Coronary artery (tissue), 2 donors: ENCODE results near the gene TRIM13.

Source experiments
- DNase-seq: peaks from one replicate; pipeline ENCODE4 v3.0.0-alpha.2; 2017; ENCODE audit warnings: low spot score
- H3K27ac ChIP-seq, 2 donors: fragments of 200-600 bp; sonication (generic); one replicate each; pipeline ENCODE4 v1.5.1; 2016 to 2019
- H3K4me3 ChIP-seq: fragments of 200-600 bp; sonication (generic); 2 replicates; pipeline ENCODE4 v1.5.1; 2016; ENCODE audit warnings: mild to moderate bottlenecking, moderate library complexity
- CTCF ChIP-seq: fragments of 200-600 bp; sonication (generic); IDR thresholded peaks from one replicate; pipeline ENCODE4 v1.5.1; 2019; ENCODE audit warnings: antibody characterized with exemption

Gene TRIM13

GRCh38 chr13:50015258-50015657 is 18.4 kb downstream of the TRIM13 start, which contains the start of gene KCNRG:
KCNRG (plus strand) TSS chr13:50015444; CDS start chr13:50015494, 50 bp downstream.
- no peak for DNase-seq
- Histone ChIP-seq H3K4me3 (no peak within 1 kb of the TSS), H3K27ac (peak within 1 kb of the TSS; percentile 33 to 55)
- no peak for TF ChIP-seq CTCF

- no peak overlapping the region for H3K4me3 ChIP-seq
- peak overlapping the region; percentile 33 to 55 for H3K27ac ChIP-seq
- no peak for TF ChIP-seq CTCF
Measured at GRCh38 chr13:50015750-50016149, 18.9 kb downstream of the TRIM13 start.

GRCh38 chr13:50016444-50016843 is 19.6 kb downstream of the TRIM13 start:
- peak overlapping the region; percentile 33 to 59 for H3K27ac ChIP-seq
- no peak for DNase-seq
- TF ChIP-seq CTCF = no peak
- H3K4me3 ChIP-seq = no peak overlapping the region

More at GRCh38 chr13:50015750-50016149, 18.9 kb downstream of the TRIM13 start:
- DNase-seq = no peak

- no peak overlapping the region for H3K4me3 ChIP-seq
Measured at GRCh38 chr13:50017819-50018218, 21.0 kb downstream of the TRIM13 start.

GRCh38 chr13:50025436-50025835 is 28.6 kb downstream of the TRIM13 start:
- DNase-seq = no peak
- no peak for TF ChIP-seq CTCF
- no peak overlapping the region for H3K4me3 ChIP-seq
- H3K27ac ChIP-seq = no peak overlapping the region

More at GRCh38 chr13:50017819-50018218, 21.0 kb downstream of the TRIM13 start:
- peak overlapping the region in 1 of 2 donors; percentile 12 for H3K27ac ChIP-seq
- no peak for TF ChIP-seq CTCF
- DNase-seq = no peak

GRCh38 chr13:50026788-50027473 is 30.1 kb downstream of the TRIM13 start:
- no peak for DNase-seq
- no peak overlapping the region for H3K27ac ChIP-seq
- no peak overlapping the region for H3K4me3 ChIP-seq
- TF ChIP-seq CTCF = no peak

GRCh38 chr13:50030315-50030714 is 33.5 kb downstream of the TRIM13 start:
- Histone ChIP-seq H3K27ac (no peak overlapping the region), H3K4me3 (no peak overlapping the region)
- TF ChIP-seq CTCF = no peak
- no peak for DNase-seq
